ENCODE data around the gene TEDC1. TPM values are rescaled to one million over a fixed set of nuclear protein-coding genes. Genes with fewer than 3 reads are reported as not detected.

TEDC1 gene
- total RNA-seq, 2 donors from 2014 or later = 9.1 to 23.8 TPM

GRCh38 chr14:105458571-105458970 lies 32.5 kb upstream of the TEDC1 start:
- no peak for TF ChIP-seq CTCF (conservative IDR thresholded peaks at IDR 0.05)
- no peaks in the 10 kb centered on the region for H3K9me3 Mint-ChIP-seq
- DNase-seq = no peak

GRCh38 chr14:105460116-105460515 lies 30.9 kb upstream of the TEDC1 start:
- Mint-ChIP-seq H3K4me1 (no peaks in the 10 kb centered on the region), H3K27ac (no peak overlapping the region), H3K4me3 (no peak overlapping the region), H3K27me3 (ENCODE audit: insufficient read depth) (no peaks in the 10 kb centered on the region), H3K9me3 (no peaks in the 10 kb centered on the region), H3K36me3 (ENCODE audit: low read depth) (peaks cover 32% of the 10 kb centered on the region)
- WGBS, 2 experiments (ENCODE audit: insufficient coverage in 1 of 2, insufficient read length in 1 of 2) = 96% methylated on average over 16 to 17 of the region's 17 CpGs
- Histone ChIP-seq H3K9ac (ENCODE audit: extremely low read depth, low read length, poor library complexity, severe bottlenecking) (no peak overlapping the region), H3K36me3 (ENCODE audit: control insufficient read depth, insufficient read depth, low read length) (peaks cover 28% of the 10 kb centered on the region), H3K9me3 (ENCODE audit: control insufficient read depth, low read length) (no peaks in the 10 kb centered on the region), H3K27ac (ENCODE audit: low read depth, low read length) (no peak overlapping the region), H3K4me3 (ENCODE audit: low read length) (no peak overlapping the region), H3K27me3 (ENCODE audit: control insufficient read depth, insufficient read depth, low read length, poor library complexity, severe bottlenecking) (no peaks in the 10 kb centered on the region), H3K4me1 (ENCODE audit: control insufficient read depth, insufficient read depth, low read length) (no peaks in the 10 kb centered on the region)
- no peak for TF ChIP-seq CTCF (conservative IDR thresholded peaks at IDR 0.05)
- no peak for DNase-seq

More at GRCh38 chr14:105458571-105458970, 32.5 kb upstream of the TEDC1 start:
- Histone ChIP-seq H3K9me3 (ENCODE audit: control insufficient read depth, low read length) (no peaks in the 10 kb centered on the region), H3K4me1 (ENCODE audit: control insufficient read depth, insufficient read depth, low read length) (no peaks in the 10 kb centered on the region), H3K36me3 (ENCODE audit: control insufficient read depth, insufficient read depth, low read length) (peaks cover 27% of the 10 kb centered on the region), H3K4me3 (ENCODE audit: low read length) (no peak overlapping the region), H3K9ac (ENCODE audit: extremely low read depth, low read length, poor library complexity, severe bottlenecking) (no peak overlapping the region), H3K27me3 (ENCODE audit: control insufficient read depth, insufficient read depth, low read length, poor library complexity, severe bottlenecking) (no peaks in the 10 kb centered on the region), H3K27ac (ENCODE audit: low read depth, low read length) (no peak overlapping the region)
- no peaks in the 10 kb centered on the region for H3K27me3 Mint-ChIP-seq (ENCODE audit: insufficient read depth)
- H3K36me3 Mint-ChIP-seq (ENCODE audit: low read depth) = peaks cover 37% of the 10 kb centered on the region
- H3K4me3 Mint-ChIP-seq = no peak overlapping the region
- H3K27ac Mint-ChIP-seq = no peak overlapping the region
- no peaks in the 10 kb centered on the region for H3K4me1 Mint-ChIP-seq
- WGBS, 2 experiments (ENCODE audit: insufficient coverage in 1 of 2, insufficient read length in 1 of 2) = 89 to 93% methylated on average over 3 to 14 of the region's 14 CpGs

- Histone ChIP-seq H3K4me1 (ENCODE audit: control insufficient read depth, insufficient read depth, low read length) (no peaks in the 10 kb centered on the region), H3K9ac (ENCODE audit: extremely low read depth, low read length, poor library complexity, severe bottlenecking) (no peak overlapping the region), H3K4me3 (ENCODE audit: low read length) (no peak overlapping the region), H3K27me3 (ENCODE audit: control insufficient read depth, insufficient read depth, low read length, poor library complexity, severe bottlenecking) (no peaks in the 10 kb centered on the region), H3K27ac (ENCODE audit: low read depth, low read length) (no peak overlapping the region), H3K9me3 (ENCODE audit: control insufficient read depth, low read length) (no peaks in the 10 kb centered on the region), H3K36me3 (ENCODE audit: control insufficient read depth, insufficient read depth, low read length) (peaks cover 25% of the 10 kb centered on the region)
- Mint-ChIP-seq H3K36me3 (ENCODE audit: low read depth) (peaks cover 32% of the 10 kb centered on the region), H3K9me3 (no peaks in the 10 kb centered on the region), H3K27ac (no peak overlapping the region), H3K27me3 (ENCODE audit: insufficient read depth) (no peaks in the 10 kb centered on the region), H3K4me1 (no peaks in the 10 kb centered on the region), H3K4me3 (no peak overlapping the region)
- 96 to 97% methylated on average over 12 to 17 of the region's 17 CpGs for WGBS, 2 experiments (ENCODE audit: insufficient coverage in 1 of 2, insufficient read length in 1 of 2)
- no peak for DNase-seq
- no peak for TF ChIP-seq CTCF (conservative IDR thresholded peaks at IDR 0.05)
Observed at GRCh38 chr14:105460616-105461015, 30.4 kb upstream of the TEDC1 start.
